GM23338 (cell line): ENCODE results near the gene SIRPB2. TPM values are rescaled to one million over a fixed set of nuclear protein-coding genes. Genes with fewer than 3 reads are reported as not detected.

Experiments used
- ATAC-seq: fragments of 200-7000 bp; cut with Tn5 transposase; 3 replicates; pipeline ENCODE4 v1.9.1; 2020
- DNase-seq: peaks from one replicate; pipeline ENCODE4 v3.0.0-alpha.2; 2015; ENCODE audit warnings: low spot score
- H2AFZ ChIP-seq: fragments of 200-600 bp; sonication (generic); 2 replicates; pipeline ENCODE4 v1.8.0; 2016; ENCODE audit warnings: antibody characterized with exemption, mild to moderate bottlenecking, moderate library complexity
- H3F3A ChIP-seq: fragments of 200-600 bp; sonication (generic); replicated peaks from 2 replicates; pipeline ENCODE4 v1.8.0; 2017; ENCODE audit warnings: antibody characterized with exemption, mixed run types, low read depth
- H3K27ac ChIP-seq: fragments of 200-600 bp; sonication (generic); 2 replicates; pipeline ENCODE4 v1.6.1; 2016; ENCODE audit warnings: low read depth
- H3K27me3 ChIP-seq: fragments of 200-600 bp; sonication (generic); 2 replicates; pipeline ENCODE4 v1.8.0; 2016; ENCODE audit warnings: mild to moderate bottlenecking, mixed run types, moderate library complexity; ENCODE audit not compliant: insufficient read depth
- H3K36me3 ChIP-seq: fragments of 200-600 bp; sonication (generic); 2 replicates; pipeline ENCODE4 v1.8.0; 2016; ENCODE audit warnings: mild to moderate bottlenecking; ENCODE audit not compliant: insufficient read depth
- H3K4me1 ChIP-seq: fragments of 200-600 bp; sonication (generic); 2 replicates; pipeline ENCODE4 v1.8.0; 2016; ENCODE audit warnings: mild to moderate bottlenecking, moderate library complexity; ENCODE audit not compliant: insufficient read depth
- H3K4me2 ChIP-seq: fragments of 200-600 bp; sonication (generic); 2 replicates; pipeline ENCODE4 v1.7.1; 2017; ENCODE audit warnings: mixed run types
- H3K4me3 ChIP-seq: fragments of 200-600 bp; sonication (generic); 2 replicates; pipeline ENCODE4 v1.6.1; 2016; ENCODE audit warnings: mixed run types
- H3K79me2 ChIP-seq: fragments of 200-600 bp; sonication (generic); replicated peaks from 2 replicates; pipeline ENCODE4 v1.8.0; 2017; ENCODE audit warnings: mild to moderate bottlenecking; ENCODE audit not compliant: insufficient read depth
- H3K9me2 ChIP-seq: fragments of 200-600 bp; sonication (generic); 2 replicates; pipeline ENCODE4 v1.8.0; 2017; ENCODE audit not compliant: insufficient read depth
- H4K20me1 ChIP-seq: fragments of 200-600 bp; sonication (generic); replicated peaks from 2 replicates; pipeline ENCODE4 v1.8.0; 2017; ENCODE audit warnings: mild to moderate bottlenecking; ENCODE audit not compliant: insufficient read depth
- H3K27ac Mint-ChIP-seq: 2 replicates; pipeline ENCODE4 v1.8.0; 2020; ENCODE audit warnings: inconsistent platforms, mild to moderate bottlenecking, moderate library complexity, mixed read lengths
- H3K27me3 Mint-ChIP-seq: 3 replicates; pipeline ENCODE4 v1.8.0; 2022; ENCODE audit warnings: low read depth, mild to moderate bottlenecking, moderate library complexity, mixed read lengths, inconsistent platforms; ENCODE audit not compliant: insufficient read depth, poor library complexity
- H3K36me3 Mint-ChIP-seq: 3 replicates; pipeline ENCODE4 v1.8.0; 2021; ENCODE audit warnings: low read depth, mild to moderate bottlenecking, inconsistent platforms, moderate library complexity, mixed read lengths
- H3K4me1 Mint-ChIP-seq: 3 replicates; pipeline ENCODE4 v1.8.0; 2020; ENCODE audit warnings: mild to moderate bottlenecking, inconsistent platforms, mixed read lengths
- H3K4me3 Mint-ChIP-seq: 3 replicates; pipeline ENCODE4 v1.8.0; 2021; ENCODE audit warnings: moderate library complexity, mild to moderate bottlenecking, inconsistent platforms, mixed read lengths
- H3K9me3 Mint-ChIP-seq: 3 replicates; pipeline ENCODE4 v1.8.0; 2020; ENCODE audit warnings: moderate library complexity, mild to moderate bottlenecking, inconsistent platforms, mixed read lengths
- CREB1 ChIP-seq: fragments of 250-450 bp; sonication (Bioruptor Pico); IDR thresholded peaks from 2 replicates; pipeline ENCODE4 v1.5.0; 2020; ENCODE audit warnings: low read depth, mild to moderate bottlenecking, moderate library complexity
- EZH2 ChIP-seq: fragments of 200-600 bp; sonication (generic); IDR thresholded peaks from one replicate; pipeline ENCODE4 v1.8.0; 2017; ENCODE audit warnings: antibody characterized with exemption, mild to moderate bottlenecking, low read depth; ENCODE audit not compliant: unreplicated experiment
- EZH2phosphoT487 ChIP-seq: fragments of 200-600 bp; sonication (generic); IDR thresholded peaks from one replicate; pipeline ENCODE4 v1.8.1; 2018; ENCODE audit warnings: antibody characterized with exemption; ENCODE audit not compliant: unreplicated experiment
- JUNB ChIP-seq: IDR thresholded peaks from one replicate; pipeline ENCODE4 v1.6.1; 2016; ENCODE audit warnings: antibody characterized with exemption; ENCODE audit not compliant: unreplicated experiment
- NANOG ChIP-seq: IDR thresholded peaks from 2 replicates; pipeline ENCODE4 v1.6.1; 2016; ENCODE audit warnings: antibody characterized with exemption, borderline replicate concordance
- POLR2AphosphoS5 ChIP-seq: IDR thresholded peaks from 2 replicates; pipeline ENCODE4 v1.6.1; 2016; ENCODE audit warnings: antibody characterized with exemption, low read depth
- STAT1 ChIP-seq: IDR thresholded peaks from one replicate; pipeline ENCODE4 v1.6.1; 2016; ENCODE audit warnings: antibody characterized with exemption; ENCODE audit not compliant: unreplicated experiment
- ZNF114 ChIP-seq: fragments of 250-450 bp; sonication (Bioruptor Pico); IDR thresholded peaks from 2 replicates; pipeline ENCODE4 v1.5.0; 2020; ENCODE audit warnings: mild to moderate bottlenecking, moderate library complexity
- ZNF331 ChIP-seq: fragments of 250-450 bp; sonication (Bioruptor Pico); IDR thresholded peaks from 2 replicates; pipeline ENCODE4 v1.5.0; 2020; ENCODE audit warnings: low read depth, mild to moderate bottlenecking, moderate library complexity
- polyA plus RNA-seq: library from polyadenylated mRNA; unstranded; fragments of >200 nt; fragmentation: Nextera tagmentation; extraction: Ambion mirVana; gene quantifications from 2 replicates; pipeline ENCODE4 v1.2.1, GENCODE V29; 2016
- total RNA-seq: library from RNA; depleted of rRNA; stranded (reverse); fragments of >200 nt; shearing (Covaris generic); gene quantifications from 2 replicates; pipeline ENCODE4 v1.2.3, GENCODE V29; 2014
- TF ChIP-seq, protein P1 (sequence below), 2 experiments: fragments of 200-600 bp in 1 of 2; sonication (generic) in 1 of 2; conservative IDR thresholded peaks; 2 replicates each; pipeline versions ENCODE4 v1.5.1 to v1.6.1; 2016 to 2017; ENCODE audit warnings: antibody characterized with exemption in 2 of 2, low read depth in 2 of 2, mild to moderate bottlenecking in 2 of 2, moderate library complexity in 1 of 2
- TF ChIP-seq, protein P2 (sequence below): IDR thresholded peaks from 2 replicates; pipeline ENCODE4 v1.6.1; 2016; ENCODE audit warnings: antibody characterized with exemption
- TF ChIP-seq, protein P3 (sequence below): IDR thresholded peaks from one replicate; pipeline ENCODE4 v1.6.1; 2018; ENCODE audit warnings: antibody characterized with exemption; ENCODE audit not compliant: unreplicated experiment

Gene SIRPB2
- total and polyA plus RNA-seq, 2 experiments from 2014 or later = 0.29 TPM; not detected in 1

GRCh38 chr20:1500496-1500895, 9.3 kb upstream of the SIRPB2 start:
- Mint-ChIP-seq H3K27me3 (peaks cover 12% of the 10 kb centered on the region), H3K27ac (peak overlapping the region; percentile 38; the same call in 1 of the 2 replicates), H3K9me3 (peaks cover 13% of the 10 kb centered on the region), H3K36me3 (peaks cover 6% of the 10 kb centered on the region), H3K4me1 (peaks cover 7% of the 10 kb centered on the region), H3K4me3 (no peak overlapping the region)
- no peak overlapping the region for H2AFZ ChIP-seq
- H3K9me2 ChIP-seq = peaks cover 9% of the 10 kb centered on the region; the same call in 1 of the 2 replicates
- no peaks in the 10 kb centered on the region for H3F3A ChIP-seq
- no peak for TF ChIP-seq ZNF114 (CRISPR knock-in tag)
- no peaks in the 10 kb centered on the region for H3K79me2 ChIP-seq
- no peak overlapping the region for H3K27ac ChIP-seq
- no peaks in the 10 kb centered on the region for H3K36me3 ChIP-seq
- H3K4me3 ChIP-seq = no peak overlapping the region
- no peaks in the 10 kb centered on the region for H3K27me3 ChIP-seq
- no peak overlapping the region for H3K4me2 ChIP-seq
- H4K20me1 ChIP-seq = no peaks in the 10 kb centered on the region
- H3K4me1 ChIP-seq = no peaks in the 10 kb centered on the region
- ATAC-seq (peak; percentile 70), DNase-seq (peak; percentile 77)

GRCh38 chr20:1499528-1500420, 8.6 kb upstream of the SIRPB2 start:
- Histone ChIP-seq H3K27me3 (no peaks in the 10 kb centered on the region), H3K79me2 (no peaks in the 10 kb centered on the region), H3K4me1 (no peaks in the 10 kb centered on the region), H3K36me3 (no peaks in the 10 kb centered on the region), H2AFZ (no peak overlapping the region), H3K4me2 (no peak overlapping the region), H3K27ac (no peak overlapping the region), H3K9me2 (peaks cover 9% of the 10 kb centered on the region; the same call in 1 of the 2 replicates), H3F3A (no peaks in the 10 kb centered on the region), H4K20me1 (no peaks in the 10 kb centered on the region), H3K4me3 (no peak overlapping the region)
- Mint-ChIP-seq H3K27me3 (peaks cover 12% of the 10 kb centered on the region), H3K4me3 (no peak overlapping the region), H3K36me3 (peaks cover 6% of the 10 kb centered on the region), H3K27ac (peak overlapping the region; percentile 71), H3K4me1 (peaks cover 7% of the 10 kb centered on the region), H3K9me3 (peaks cover 13% of the 10 kb centered on the region)
- no peak for ATAC-seq
- no peak for DNase-seq
- no peak for TF ChIP-seq EZH2
- TF ChIP-seq CREB1 (CRISPR knock-in tag) = no peak
- TF ChIP-seq, protein P1, sequence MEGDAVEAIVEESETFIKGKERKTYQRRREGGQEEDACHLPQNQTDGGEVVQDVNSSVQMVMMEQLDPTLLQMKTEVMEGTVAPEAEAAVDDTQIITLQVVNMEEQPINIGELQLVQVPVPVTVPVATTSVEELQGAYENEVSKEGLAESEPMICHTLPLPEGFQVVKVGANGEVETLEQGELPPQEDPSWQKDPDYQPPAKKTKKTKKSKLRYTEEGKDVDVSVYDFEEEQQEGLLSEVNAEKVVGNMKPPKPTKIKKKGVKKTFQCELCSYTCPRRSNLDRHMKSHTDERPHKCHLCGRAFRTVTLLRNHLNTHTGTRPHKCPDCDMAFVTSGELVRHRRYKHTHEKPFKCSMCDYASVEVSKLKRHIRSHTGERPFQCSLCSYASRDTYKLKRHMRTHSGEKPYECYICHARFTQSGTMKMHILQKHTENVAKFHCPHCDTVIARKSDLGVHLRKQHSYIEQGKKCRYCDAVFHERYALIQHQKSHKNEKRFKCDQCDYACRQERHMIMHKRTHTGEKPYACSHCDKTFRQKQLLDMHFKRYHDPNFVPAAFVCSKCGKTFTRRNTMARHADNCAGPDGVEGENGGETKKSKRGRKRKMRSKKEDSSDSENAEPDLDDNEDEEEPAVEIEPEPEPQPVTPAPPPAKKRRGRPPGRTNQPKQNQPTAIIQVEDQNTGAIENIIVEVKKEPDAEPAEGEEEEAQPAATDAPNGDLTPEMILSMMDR (conservative IDR thresholded peaks at IDR 0.05; ENCODE audit: low read depth in 2 of 2) = no peak
- TF ChIP-seq, protein P2, sequence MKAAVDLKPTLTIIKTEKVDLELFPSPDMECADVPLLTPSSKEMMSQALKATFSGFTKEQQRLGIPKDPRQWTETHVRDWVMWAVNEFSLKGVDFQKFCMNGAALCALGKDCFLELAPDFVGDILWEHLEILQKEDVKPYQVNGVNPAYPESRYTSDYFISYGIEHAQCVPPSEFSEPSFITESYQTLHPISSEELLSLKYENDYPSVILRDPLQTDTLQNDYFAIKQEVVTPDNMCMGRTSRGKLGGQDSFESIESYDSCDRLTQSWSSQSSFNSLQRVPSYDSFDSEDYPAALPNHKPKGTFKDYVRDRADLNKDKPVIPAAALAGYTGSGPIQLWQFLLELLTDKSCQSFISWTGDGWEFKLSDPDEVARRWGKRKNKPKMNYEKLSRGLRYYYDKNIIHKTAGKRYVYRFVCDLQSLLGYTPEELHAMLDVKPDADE = no peak
- no peak for TF ChIP-seq NANOG
- TF ChIP-seq ZNF114 (CRISPR knock-in tag) = no peak
- TF ChIP-seq ZNF331 (CRISPR knock-in tag) = no peak
- TF ChIP-seq POLR2AphosphoS5 = no peak
- no peak for TF ChIP-seq EZH2phosphoT487
- TF ChIP-seq, protein P3, sequence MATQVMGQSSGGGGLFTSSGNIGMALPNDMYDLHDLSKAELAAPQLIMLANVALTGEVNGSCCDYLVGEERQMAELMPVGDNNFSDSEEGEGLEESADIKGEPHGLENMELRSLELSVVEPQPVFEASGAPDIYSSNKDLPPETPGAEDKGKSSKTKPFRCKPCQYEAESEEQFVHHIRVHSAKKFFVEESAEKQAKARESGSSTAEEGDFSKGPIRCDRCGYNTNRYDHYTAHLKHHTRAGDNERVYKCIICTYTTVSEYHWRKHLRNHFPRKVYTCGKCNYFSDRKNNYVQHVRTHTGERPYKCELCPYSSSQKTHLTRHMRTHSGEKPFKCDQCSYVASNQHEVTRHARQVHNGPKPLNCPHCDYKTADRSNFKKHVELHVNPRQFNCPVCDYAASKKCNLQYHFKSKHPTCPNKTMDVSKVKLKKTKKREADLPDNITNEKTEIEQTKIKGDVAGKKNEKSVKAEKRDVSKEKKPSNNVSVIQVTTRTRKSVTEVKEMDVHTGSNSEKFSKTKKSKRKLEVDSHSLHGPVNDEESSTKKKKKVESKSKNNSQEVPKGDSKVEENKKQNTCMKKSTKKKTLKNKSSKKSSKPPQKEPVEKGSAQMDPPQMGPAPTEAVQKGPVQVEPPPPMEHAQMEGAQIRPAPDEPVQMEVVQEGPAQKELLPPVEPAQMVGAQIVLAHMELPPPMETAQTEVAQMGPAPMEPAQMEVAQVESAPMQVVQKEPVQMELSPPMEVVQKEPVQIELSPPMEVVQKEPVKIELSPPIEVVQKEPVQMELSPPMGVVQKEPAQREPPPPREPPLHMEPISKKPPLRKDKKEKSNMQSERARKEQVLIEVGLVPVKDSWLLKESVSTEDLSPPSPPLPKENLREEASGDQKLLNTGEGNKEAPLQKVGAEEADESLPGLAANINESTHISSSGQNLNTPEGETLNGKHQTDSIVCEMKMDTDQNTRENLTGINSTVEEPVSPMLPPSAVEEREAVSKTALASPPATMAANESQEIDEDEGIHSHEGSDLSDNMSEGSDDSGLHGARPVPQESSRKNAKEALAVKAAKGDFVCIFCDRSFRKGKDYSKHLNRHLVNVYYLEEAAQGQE = no peak
- no peak for TF ChIP-seq JUNB
- no peak for TF ChIP-seq STAT1
